OCI-LY1 (cell line): ENCODE results near the gene DMAC2L.

Experiments used
- H2AFZ ChIP-seq: fragments of 200-600 bp; sonication (generic), shearing (Covaris generic); 2 replicates; pipeline ENCODE4 v1.6.0; 2014; ENCODE audit warnings: antibody characterized with exemption, mild to moderate bottlenecking, low read length
- H3F3A ChIP-seq: fragments of 200-600 bp; sonication (generic), shearing (Covaris generic); 2 replicates; pipeline ENCODE4 v1.6.0; 2014; ENCODE audit warnings: mild to moderate bottlenecking, antibody characterized with exemption, low read length, moderate library complexity; ENCODE audit not compliant: insufficient read depth
- H3K27ac ChIP-seq: fragments of 200-600 bp; sonication (generic); 2 replicates; pipeline ENCODE4 v1.5.1; 2014; ENCODE audit warnings: low read length, mixed run types, mild to moderate bottlenecking, low read depth; ENCODE audit not compliant: poor library complexity, severe bottlenecking
- H3K27me3 ChIP-seq: fragments of 200-600 bp; sonication (generic); 2 replicates; pipeline ENCODE4 v1.6.0; 2014; ENCODE audit warnings: antibody characterized with exemption, mild to moderate bottlenecking, low read length, moderate library complexity; ENCODE audit not compliant: insufficient read depth
- H3K36me3 ChIP-seq: fragments of 200-600 bp; sonication (generic); 2 replicates; pipeline ENCODE4 v1.6.1; 2014; ENCODE audit warnings: mild to moderate bottlenecking, antibody characterized with exemption, low read length, moderate library complexity, mixed read lengths; ENCODE audit not compliant: insufficient read depth
- H3K4me1 ChIP-seq: fragments of 200-600 bp; sonication (generic); 2 replicates; pipeline ENCODE4 v1.5.1; 2014; ENCODE audit warnings: mild to moderate bottlenecking, low read length, moderate library complexity; ENCODE audit not compliant: insufficient read depth, severe bottlenecking
- H3K4me2 ChIP-seq: fragments of 200-600 bp; sonication (generic), shearing (Covaris generic); 2 replicates; pipeline ENCODE4 v1.6.1; 2014; ENCODE audit warnings: low read length
- H3K4me3 ChIP-seq: fragments of 200-600 bp; sonication (generic); 2 replicates; pipeline ENCODE4 v1.5.1; 2014; ENCODE audit warnings: low read length, low read depth, mild to moderate bottlenecking, mixed read lengths; ENCODE audit not compliant: poor library complexity, severe bottlenecking
- H3K79me2 ChIP-seq: fragments of 200-600 bp; shearing (Covaris generic); 2 replicates; pipeline ENCODE4 v1.6.1; 2016; ENCODE audit warnings: mixed run types, low read length, mixed read lengths; ENCODE audit not compliant: insufficient read depth
- H3K9ac ChIP-seq: fragments of 200-600 bp; sonication (generic), shearing (Covaris generic); 2 replicates; pipeline ENCODE4 v1.6.1; 2014; ENCODE audit warnings: mild to moderate bottlenecking, low read length, mixed read lengths
- H3K9me2 ChIP-seq: fragments of 200-600 bp; sonication (generic), shearing (Covaris generic); 2 replicates; pipeline ENCODE4 v1.6.1; 2014; ENCODE audit warnings: low read depth, mild to moderate bottlenecking, low read length, mixed read lengths
- H3K9me3 ChIP-seq: fragments of 200-600 bp; shearing (Covaris generic); 2 replicates; pipeline ENCODE4 v1.6.1; 2014; ENCODE audit warnings: low read length, mixed read lengths
- H4K20me1 ChIP-seq: fragments of 200-600 bp; sonication (generic), shearing (Covaris generic); 2 replicates; pipeline ENCODE4 v1.6.0; 2016; ENCODE audit warnings: mild to moderate bottlenecking, low read length; ENCODE audit not compliant: insufficient read depth
- EZH2 ChIP-seq: fragments of 200-600 bp; sonication (generic), shearing (Covaris generic); IDR thresholded peaks from 2 replicates; pipeline ENCODE4 v1.8.0; 2017; ENCODE audit warnings: borderline replicate concordance, mixed run types, mild to moderate bottlenecking, antibody characterized with exemption, low read length, moderate library complexity, mixed read lengths
- TF ChIP-seq, protein P1 (sequence below): fragments of 200-600 bp; sonication (generic), shearing (Covaris generic); IDR thresholded peaks from 2 replicates; pipeline ENCODE4 v1.5.1; 2017; ENCODE audit warnings: mild to moderate bottlenecking, antibody characterized with exemption, low read length, moderate library complexity, mixed read lengths

DMAC2L gene

DNA sequence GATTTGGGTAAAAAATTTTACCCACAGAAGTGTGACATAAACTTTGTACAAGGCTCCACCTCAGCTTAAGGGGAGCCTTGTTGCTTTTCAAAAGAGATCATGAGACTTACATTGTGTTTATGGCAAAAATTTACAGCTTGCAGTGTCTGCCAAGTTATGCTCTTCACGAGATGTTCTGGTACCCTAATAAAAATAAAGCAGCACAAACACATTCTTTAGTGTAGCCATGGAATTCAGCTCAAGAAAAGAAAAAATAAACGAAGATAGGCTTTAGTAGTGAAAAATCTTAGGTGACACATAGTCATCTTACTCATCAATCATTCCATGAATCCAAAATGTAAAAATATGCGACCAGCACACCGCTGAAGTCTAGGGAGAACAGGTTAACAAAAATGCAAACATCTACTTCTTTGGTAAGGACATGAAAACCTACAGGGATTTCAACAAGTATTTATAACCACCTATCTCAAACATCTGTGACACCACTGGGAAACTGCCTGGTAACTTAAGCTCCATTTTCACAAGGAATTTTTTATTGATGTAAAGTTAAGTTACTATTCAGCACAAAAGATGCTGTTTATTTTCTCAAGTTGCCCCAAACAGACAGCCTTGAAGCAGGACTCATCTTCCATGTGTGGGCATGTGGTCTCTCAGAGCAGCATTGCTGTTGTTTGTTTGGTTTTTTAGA lies 32.9 kb downstream of the DMAC2L start:
- Histone ChIP-seq H3K36me3 (no peaks in the 10 kb centered on the region), H3K9me2 (no peaks in the 10 kb centered on the region), H3F3A (no peaks in the 10 kb centered on the region), H4K20me1 (no peaks in the 10 kb centered on the region), H3K4me3 (no peak overlapping the region), H2AFZ (no peak overlapping the region), H3K4me1 (peaks cover 12% of the 10 kb centered on the region), H3K4me2 (no peak overlapping the region), H3K27ac (no peak overlapping the region), H3K79me2 (no peaks in the 10 kb centered on the region), H3K9me3 (no peaks in the 10 kb centered on the region), H3K9ac (no peak overlapping the region), H3K27me3 (no peaks in the 10 kb centered on the region)
- TF ChIP-seq, protein P1, sequence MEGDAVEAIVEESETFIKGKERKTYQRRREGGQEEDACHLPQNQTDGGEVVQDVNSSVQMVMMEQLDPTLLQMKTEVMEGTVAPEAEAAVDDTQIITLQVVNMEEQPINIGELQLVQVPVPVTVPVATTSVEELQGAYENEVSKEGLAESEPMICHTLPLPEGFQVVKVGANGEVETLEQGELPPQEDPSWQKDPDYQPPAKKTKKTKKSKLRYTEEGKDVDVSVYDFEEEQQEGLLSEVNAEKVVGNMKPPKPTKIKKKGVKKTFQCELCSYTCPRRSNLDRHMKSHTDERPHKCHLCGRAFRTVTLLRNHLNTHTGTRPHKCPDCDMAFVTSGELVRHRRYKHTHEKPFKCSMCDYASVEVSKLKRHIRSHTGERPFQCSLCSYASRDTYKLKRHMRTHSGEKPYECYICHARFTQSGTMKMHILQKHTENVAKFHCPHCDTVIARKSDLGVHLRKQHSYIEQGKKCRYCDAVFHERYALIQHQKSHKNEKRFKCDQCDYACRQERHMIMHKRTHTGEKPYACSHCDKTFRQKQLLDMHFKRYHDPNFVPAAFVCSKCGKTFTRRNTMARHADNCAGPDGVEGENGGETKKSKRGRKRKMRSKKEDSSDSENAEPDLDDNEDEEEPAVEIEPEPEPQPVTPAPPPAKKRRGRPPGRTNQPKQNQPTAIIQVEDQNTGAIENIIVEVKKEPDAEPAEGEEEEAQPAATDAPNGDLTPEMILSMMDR = no peak
- no peak for TF ChIP-seq EZH2

DNA sequence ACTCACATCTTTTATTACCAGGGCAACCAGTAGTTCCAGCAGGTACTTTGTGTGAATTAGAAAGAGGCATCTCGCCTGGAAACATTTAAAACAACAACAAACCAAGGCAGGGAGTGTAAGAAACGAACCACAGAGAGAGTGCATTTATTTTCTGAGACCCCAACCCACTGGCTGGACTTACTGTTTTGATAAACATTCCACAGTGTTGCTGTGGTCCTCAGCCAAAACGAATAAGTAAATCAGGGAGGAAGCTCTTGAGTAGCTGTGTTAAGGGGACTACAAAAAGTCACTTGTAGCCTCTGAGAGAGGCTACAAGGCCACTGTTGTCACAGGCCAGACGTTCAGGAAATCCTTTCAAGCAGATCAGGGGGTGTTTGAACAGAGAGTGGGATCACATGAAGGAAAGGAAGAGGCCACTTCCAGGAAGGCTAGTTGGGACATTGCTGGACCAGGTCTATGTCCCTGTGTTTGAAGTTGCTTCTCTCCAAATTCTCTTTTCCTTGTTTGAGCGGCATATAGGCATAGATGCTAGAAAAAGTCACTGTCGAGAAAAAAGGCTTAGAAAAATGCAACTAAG lies 33.8 kb downstream of the DMAC2L start:
- H4K20me1 ChIP-seq = no peaks in the 10 kb centered on the region
- no peak overlapping the region for H3K4me2 ChIP-seq
- no peak overlapping the region for H3K9ac ChIP-seq
- H3K27ac ChIP-seq = no peak overlapping the region
- H2AFZ ChIP-seq = no peak overlapping the region
- no peaks in the 10 kb centered on the region for H3K9me2 ChIP-seq
- peaks cover 12% of the 10 kb centered on the region for H3K4me1 ChIP-seq
- H3K79me2 ChIP-seq = no peaks in the 10 kb centered on the region
- no peak overlapping the region for H3K4me3 ChIP-seq
- TF ChIP-seq, protein P1 = no peak
- TF ChIP-seq EZH2 = no peak
- no peaks in the 10 kb centered on the region for H3K36me3 ChIP-seq
- H3F3A ChIP-seq = no peaks in the 10 kb centered on the region
- H3K9me3 ChIP-seq = no peaks in the 10 kb centered on the region
- no peaks in the 10 kb centered on the region for H3K27me3 ChIP-seq

GRCh38 chr14:50347521-50347920 lies 35.4 kb downstream of the DMAC2L start:
- Histone ChIP-seq H3K9me3 (no peaks in the 10 kb centered on the region), H4K20me1 (no peaks in the 10 kb centered on the region), H3K79me2 (no peaks in the 10 kb centered on the region), H3K4me2 (no peak overlapping the region), H3F3A (no peaks in the 10 kb centered on the region), H3K27ac (no peak overlapping the region), H3K36me3 (no peaks in the 10 kb centered on the region), H3K27me3 (no peaks in the 10 kb centered on the region), H3K4me3 (no peak overlapping the region), H3K9ac (no peak overlapping the region), H3K9me2 (no peaks in the 10 kb centered on the region), H2AFZ (no peak overlapping the region), H3K4me1 (peaks cover 6% of the 10 kb centered on the region)
- TF ChIP-seq, protein P1 = no peak
- no peak for TF ChIP-seq EZH2
